ENCODE measurements around the gene TRIM71. TPM values are rescaled to one million over a fixed set of nuclear protein-coding genes. Genes with fewer than 3 reads are reported as not detected.
"Not testable (repeated sequence)": the region's sequence is repeated elsewhere in the genome, so short reads cannot be mapped to it uniquely, and the experiment has no call there.

Gene TRIM71
- total RNA-seq, 3 donors from 2014 or later = not detected

DNA sequence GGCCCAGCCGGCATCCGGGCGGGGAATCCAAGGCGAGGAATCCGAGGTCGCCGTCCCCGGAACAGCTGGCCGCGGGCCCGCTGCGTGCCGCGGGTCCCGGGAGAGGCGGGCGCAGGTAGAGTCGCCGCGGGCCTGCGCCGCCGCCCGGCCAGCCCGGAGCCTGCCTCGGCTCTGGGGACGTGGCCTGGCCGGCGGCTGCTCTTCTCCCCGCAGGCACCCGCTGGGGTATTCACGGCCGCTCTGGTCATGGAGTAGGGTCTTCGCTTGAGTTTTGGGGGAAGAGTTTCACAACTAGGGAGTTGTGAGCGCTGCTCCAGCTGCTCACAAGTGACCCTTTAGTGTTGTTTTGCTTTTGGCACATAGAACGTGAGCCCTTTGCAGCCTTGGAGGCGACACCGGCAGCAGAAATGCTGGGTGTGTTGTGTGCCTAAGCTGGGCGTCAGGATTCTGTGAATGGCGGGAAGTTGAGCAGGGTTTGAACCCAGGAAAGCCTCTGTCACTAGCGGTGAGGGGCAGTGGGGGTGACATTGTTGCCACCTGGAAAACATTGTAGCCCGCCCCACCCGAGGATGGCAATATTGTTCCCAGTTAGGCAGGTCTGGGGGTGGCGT is 4.0 kb downstream of the TRIM71 start:
- intact Hi-C loops (cut with DNase I, micrococcal nuclease) = no loop called here
- no peaks in the 10 kb centered on the region for H3K36me3 ChIP-seq (ENCODE audit: low read depth)
- TF ChIP-seq, protein P1, sequence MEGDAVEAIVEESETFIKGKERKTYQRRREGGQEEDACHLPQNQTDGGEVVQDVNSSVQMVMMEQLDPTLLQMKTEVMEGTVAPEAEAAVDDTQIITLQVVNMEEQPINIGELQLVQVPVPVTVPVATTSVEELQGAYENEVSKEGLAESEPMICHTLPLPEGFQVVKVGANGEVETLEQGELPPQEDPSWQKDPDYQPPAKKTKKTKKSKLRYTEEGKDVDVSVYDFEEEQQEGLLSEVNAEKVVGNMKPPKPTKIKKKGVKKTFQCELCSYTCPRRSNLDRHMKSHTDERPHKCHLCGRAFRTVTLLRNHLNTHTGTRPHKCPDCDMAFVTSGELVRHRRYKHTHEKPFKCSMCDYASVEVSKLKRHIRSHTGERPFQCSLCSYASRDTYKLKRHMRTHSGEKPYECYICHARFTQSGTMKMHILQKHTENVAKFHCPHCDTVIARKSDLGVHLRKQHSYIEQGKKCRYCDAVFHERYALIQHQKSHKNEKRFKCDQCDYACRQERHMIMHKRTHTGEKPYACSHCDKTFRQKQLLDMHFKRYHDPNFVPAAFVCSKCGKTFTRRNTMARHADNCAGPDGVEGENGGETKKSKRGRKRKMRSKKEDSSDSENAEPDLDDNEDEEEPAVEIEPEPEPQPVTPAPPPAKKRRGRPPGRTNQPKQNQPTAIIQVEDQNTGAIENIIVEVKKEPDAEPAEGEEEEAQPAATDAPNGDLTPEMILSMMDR (IDR thresholded peaks at IDR 0.05) = no peak
- peak; percentile 65 for ATAC-seq
- no peak for DNase-seq
- no peak overlapping the region for H3K4me3 ChIP-seq
- no peaks in the 10 kb centered on the region for H3K9me3 ChIP-seq
- H3K4me1 ChIP-seq (ENCODE audit: low read depth) = peaks cover 9% of the 10 kb centered on the region

DNA sequence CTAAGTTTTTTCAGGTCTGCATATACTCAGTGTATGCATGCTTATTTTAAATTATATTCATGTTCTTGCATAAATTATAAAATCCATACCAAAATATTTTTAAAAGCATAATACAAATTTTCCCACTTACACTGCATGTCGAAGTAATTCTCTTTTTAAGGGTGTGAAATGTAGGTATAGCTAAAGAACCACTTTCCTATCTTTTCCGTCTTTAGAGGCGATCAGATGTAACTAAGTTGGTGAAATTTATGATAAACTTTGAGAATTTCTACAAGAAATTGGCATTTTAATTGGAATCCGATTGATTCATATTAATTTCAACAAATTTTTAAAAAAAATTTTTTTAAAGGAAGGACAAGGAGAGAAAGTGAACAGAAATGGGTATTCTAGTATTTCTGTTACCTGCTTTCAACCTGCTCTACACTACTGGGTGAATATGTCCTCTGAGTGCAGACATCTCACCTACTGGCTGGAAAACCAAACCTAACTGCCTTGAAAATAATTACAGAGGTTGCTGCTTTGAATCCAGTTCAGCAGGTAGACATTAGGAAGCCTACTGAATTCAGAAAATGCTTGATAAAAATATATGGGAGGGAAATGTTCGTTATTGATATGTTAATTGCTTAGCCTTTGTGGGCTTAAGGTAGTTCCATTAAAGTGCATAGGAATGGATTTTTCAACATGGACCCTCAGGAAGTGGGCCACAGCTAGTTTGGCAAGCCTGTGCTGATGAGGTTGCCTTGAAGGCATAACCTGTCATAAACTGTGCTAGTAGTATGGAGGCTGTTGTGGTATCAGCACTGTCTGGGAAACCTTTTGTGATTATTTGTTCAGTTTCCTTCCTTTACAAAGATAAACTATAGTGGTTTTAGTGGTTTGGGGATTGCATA is 5.1 kb downstream of the TRIM71 start:
- intact Hi-C loops (cut with DNase I, micrococcal nuclease) = no loop called here
- ATAC-seq (no peak), DNase-seq (no peak)
- no peaks in the 10 kb centered on the region for H3K4me1 ChIP-seq (ENCODE audit: low read depth)
- H3K9me3 ChIP-seq = no peaks in the 10 kb centered on the region
- TF ChIP-seq, protein P1 (IDR thresholded peaks at IDR 0.05) = no peak
- no peak overlapping the region for H3K4me3 ChIP-seq
- no peaks in the 10 kb centered on the region for H3K36me3 ChIP-seq (ENCODE audit: low read depth)

GRCh38 chr3:32823641-32824184 is 5.9 kb downstream of the TRIM71 start:
- H3K36me3 ChIP-seq (ENCODE audit: low read depth); ATAC-seq; H3K9me3 ChIP-seq; H3K4me3 ChIP-seq; intact Hi-C loops (cut with DNase I, micrococcal nuclease); DNase-seq; H3K4me1 ChIP-seq (ENCODE audit: low read depth): not testable (repeated sequence)

DNA sequence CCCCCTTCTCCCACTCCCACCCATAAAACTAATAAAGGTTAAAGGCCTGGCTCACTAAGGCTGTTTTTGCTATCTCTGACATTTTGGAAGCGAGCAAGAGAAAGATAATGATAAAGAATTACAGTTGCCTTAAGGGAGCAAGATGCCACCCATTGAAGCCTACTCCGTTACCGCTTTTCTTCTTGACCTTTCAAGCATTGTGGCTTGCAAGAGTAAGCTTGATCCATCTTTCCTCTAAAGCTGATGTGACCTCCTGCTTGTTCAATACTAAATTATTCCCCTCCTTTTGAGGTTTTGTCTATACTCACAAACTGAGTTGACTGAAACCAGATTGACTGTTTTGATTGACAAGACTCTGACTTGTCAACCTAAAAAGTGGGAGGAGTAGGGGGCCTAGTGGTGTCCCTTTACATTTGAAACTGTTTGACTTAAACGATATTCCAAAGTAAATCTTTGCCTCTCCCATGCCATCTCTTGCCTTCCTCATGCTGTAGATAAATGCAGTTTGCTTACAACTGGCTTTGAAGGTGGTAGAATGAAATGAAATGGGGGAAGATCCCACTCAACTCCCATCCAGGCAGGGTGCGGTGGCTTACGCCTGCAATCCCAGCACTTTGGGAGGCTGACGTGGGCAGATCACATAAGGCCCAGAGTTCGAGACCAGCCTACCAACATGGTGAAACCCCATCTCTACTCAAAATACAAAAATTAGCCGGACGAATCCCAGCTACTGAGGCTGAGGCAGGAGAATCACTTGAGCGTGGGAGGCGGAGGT is 8.0 kb downstream of the TRIM71 start:
- intact Hi-C loops (cut with DNase I, micrococcal nuclease) = no loop called here
- ATAC-seq (no peak), DNase-seq (no peak)
- H3K4me1 ChIP-seq (ENCODE audit: low read depth) = no peaks in the 10 kb centered on the region
- TF ChIP-seq, protein P1 (IDR thresholded peaks at IDR 0.05) = no peak
- no peaks in the 10 kb centered on the region for H3K9me3 ChIP-seq
- no peaks in the 10 kb centered on the region for H3K36me3 ChIP-seq (ENCODE audit: low read depth)
- no peak overlapping the region for H3K4me3 ChIP-seq

GRCh38 chr3:32831062-32831461 is 13.3 kb downstream of the TRIM71 start:
- TF ChIP-seq, protein P1 (IDR thresholded peaks at IDR 0.05) = no peak
- no peak for ATAC-seq
- DNase-seq = no peak
- no peaks in the 10 kb centered on the region for H3K4me1 ChIP-seq (ENCODE audit: low read depth)
- intact Hi-C loops (cut with DNase I, micrococcal nuclease) = no loop called here
- H3K36me3 ChIP-seq (ENCODE audit: low read depth) = no peaks in the 10 kb centered on the region
- H3K9me3 ChIP-seq = no peaks in the 10 kb centered on the region
- no peak overlapping the region for H3K4me3 ChIP-seq

Data from mucosa of descending colon (tissue), 3 donors.